T47D (cell line): ENCODE results near the gene CMIP.

Experiments
- DNase-seq, 2 experiments: peaks; one replicate each; pipeline versions ENCODE4 v3.0.0 to v3.0.0-alpha.2; 2011 to 2012; ENCODE audit warnings: low read depth in 1 of 2, low spot score in 1 of 2
- JUND ChIP-seq: IDR thresholded peaks from 2 replicates; pipeline ENCODE4 v1.6.1; 2012; ENCODE audit warnings: low read depth
- in situ Hi-C: cut with HindIII; loops from 2 replicates; pipeline ENCODE4 v1.10.0; 2016; ENCODE audit warnings: low sequenced_read_pairs, low pct_unique_long_range_greater_than_20kb

The CMIP gene

GRCh38 chr16:81608523-81609209, 164.1 kb downstream of the CMIP start:
- TF ChIP-seq JUND, result no peak
- no peak for DNase-seq
- in situ Hi-C loops, result no loop called here

GRCh38 chr16:81609323-81609892, 164.8 kb downstream of the CMIP start:
- TF ChIP-seq JUND, result no peak
- in situ Hi-C loops, result no loop called here
- no peak for DNase-seq

- DNase-seq, result no peak
- in situ Hi-C loops, result no loop called here
- TF ChIP-seq JUND, result no peak
These were observed 165.7 kb downstream of the CMIP start for GRCh38 chr16:81610144-81610842.

GRCh38 chr16:81610936-81611335, 166.3 kb downstream of the CMIP start:
- DNase-seq, result no peak
- in situ Hi-C loops, result no loop called here
- no peak for TF ChIP-seq JUND

GRCh38 chr16:81611721-81612120, 167.1 kb downstream of the CMIP start:
- TF ChIP-seq JUND, result no peak
- no peak for DNase-seq
- in situ Hi-C loops, result no loop called here

- in situ Hi-C loops, result no loop called here
These were observed 167.9 kb downstream of the CMIP start for GRCh38 chr16:81612351-81613163.

GRCh38 chr16:81614171-81614570, 169.6 kb downstream of the CMIP start:
- in situ Hi-C loops, result no loop called here
- no peak for DNase-seq
- TF ChIP-seq JUND, result no peak

More at GRCh38 chr16:81612351-81613163, 167.9 kb downstream of the CMIP start:
- no peak for TF ChIP-seq JUND
- DNase-seq, result no peak

GRCh38 chr16:81614654-81615359, 170.2 kb downstream of the CMIP start:
- in situ Hi-C loops, result no loop called here
- TF ChIP-seq JUND, result no peak
- DNase-seq, result no peak

GRCh38 chr16:81615411-81615810, 170.8 kb downstream of the CMIP start:
- in situ Hi-C loops, result no loop called here
- TF ChIP-seq JUND, result no peak
- DNase-seq, result no peak

- TF ChIP-seq JUND, result no peak
- no peak for DNase-seq
- in situ Hi-C loops, result no loop called here
These were observed 171.2 kb downstream of the CMIP start for GRCh38 chr16:81615833-81616232.

GRCh38 chr16:81616321-81617020, 171.9 kb downstream of the CMIP start:
- in situ Hi-C loops, result no loop called here
- no peak for TF ChIP-seq JUND
- no peak for DNase-seq

- no peak for TF ChIP-seq JUND
- DNase-seq, result no peak
- in situ Hi-C loops, result no loop called here
These were observed 172.4 kb downstream of the CMIP start for GRCh38 chr16:81617021-81617346.
